Muscle of arm (tissue), 14 donors: Measurements from ENCODE around the gene CTAGE6. TPM values are rescaled to one million over a fixed set of nuclear protein-coding genes. Genes with fewer than 3 reads are reported as not detected.
A peak's percentile ranks its signal among the peaks of the same experiment; 100 is the strongest.
"Not testable (repeated sequence)": the region's sequence is repeated elsewhere in the genome, so short reads cannot be mapped to it uniquely, and the experiment has no call there.

ENCODE experiments used
- DNase-seq: peaks from one replicate; pipeline ENCODE4 v3.0.0-alpha.2; 2013
- long read RNA-seq, 11 donors: transcript quantifications; one replicate each; lab custom pipeline, GENCODE V29; 2026
- polyA plus RNA-seq, 12 donors: library from polyadenylated mRNA; unstranded; fragments of 120-200 nt; gene quantifications; one replicate each; pipeline ENCODE4 v1.2.1, GENCODE V29; 2013; ENCODE audit not compliant: insufficient read length in 12 of 12

CTAGE6 gene
- polyA plus RNA-seq = 1 to 10 TPM in 1 of 12 donors, under 1 TPM in 6, not detected in 5; 0.20 to 1.5 (median 0.31) TPM
- long read RNA-seq, donor 1 = 0 reads
- long read RNA-seq, donor 2 = 0 reads
- long read RNA-seq, donor 3 = 0 reads
- long read RNA-seq, donor 4 = 0 reads
- long read RNA-seq, donor 5 = 0 reads
- long read RNA-seq, donor 6 = 0 reads
- long read RNA-seq, donor 7 = 0 reads
- long read RNA-seq, donor 8 = 0 reads
- long read RNA-seq, donor 9 = 0 reads
- long read RNA-seq, donor 10 = 0 reads
- long read RNA-seq, donor 11 = 0 reads

GRCh38 chr7:143757596-143757995 is at the start of gene CTAGE6:
CTAGE6 (minus strand) TSS chr7:143757696; CDS start chr7:143757658, 38 bp downstream.
- DNase-seq = not testable (repeated sequence)

DNA sequence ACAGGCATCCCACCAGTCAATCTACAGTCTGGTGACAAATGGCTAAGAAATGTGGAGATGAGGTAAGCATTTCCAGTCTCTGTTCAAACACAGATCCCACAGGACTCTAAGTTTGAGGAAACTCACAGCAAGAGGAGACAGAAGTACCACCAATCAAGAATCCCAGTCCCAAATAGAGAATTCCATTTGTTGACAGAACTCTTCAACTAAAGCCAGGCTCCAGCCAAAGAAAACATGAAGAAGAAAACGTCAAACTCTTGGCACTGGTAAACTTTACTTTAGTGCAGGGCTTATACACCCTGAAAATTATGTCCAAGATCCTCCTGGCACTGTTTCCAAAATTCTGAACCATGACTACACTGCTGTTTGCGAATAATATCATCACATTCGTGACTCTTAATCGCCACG is 49.2 kb upstream of the CTAGE6 start:
- not testable (repeated sequence) for DNase-seq

DNA sequence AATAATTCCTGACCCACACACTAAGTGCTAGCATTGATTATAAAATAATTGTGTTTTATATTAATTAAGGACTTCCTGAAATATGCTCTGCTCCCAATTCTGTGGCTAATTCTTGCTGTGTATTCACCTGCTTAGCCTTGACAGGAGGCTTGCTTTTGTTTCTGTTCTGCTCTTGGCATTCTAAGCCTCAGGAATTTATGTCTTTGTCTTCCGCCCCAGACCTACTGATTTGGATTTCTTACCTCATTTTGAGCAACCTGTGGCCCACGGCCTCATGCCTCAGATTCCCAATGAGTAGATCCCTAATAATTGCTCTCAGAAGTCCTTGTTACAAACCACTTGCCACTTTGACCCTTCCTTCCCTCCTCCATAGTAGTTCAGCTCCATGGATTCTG is 40.4 kb upstream of the CTAGE6 start:
- not testable (repeated sequence) for DNase-seq

DNA sequence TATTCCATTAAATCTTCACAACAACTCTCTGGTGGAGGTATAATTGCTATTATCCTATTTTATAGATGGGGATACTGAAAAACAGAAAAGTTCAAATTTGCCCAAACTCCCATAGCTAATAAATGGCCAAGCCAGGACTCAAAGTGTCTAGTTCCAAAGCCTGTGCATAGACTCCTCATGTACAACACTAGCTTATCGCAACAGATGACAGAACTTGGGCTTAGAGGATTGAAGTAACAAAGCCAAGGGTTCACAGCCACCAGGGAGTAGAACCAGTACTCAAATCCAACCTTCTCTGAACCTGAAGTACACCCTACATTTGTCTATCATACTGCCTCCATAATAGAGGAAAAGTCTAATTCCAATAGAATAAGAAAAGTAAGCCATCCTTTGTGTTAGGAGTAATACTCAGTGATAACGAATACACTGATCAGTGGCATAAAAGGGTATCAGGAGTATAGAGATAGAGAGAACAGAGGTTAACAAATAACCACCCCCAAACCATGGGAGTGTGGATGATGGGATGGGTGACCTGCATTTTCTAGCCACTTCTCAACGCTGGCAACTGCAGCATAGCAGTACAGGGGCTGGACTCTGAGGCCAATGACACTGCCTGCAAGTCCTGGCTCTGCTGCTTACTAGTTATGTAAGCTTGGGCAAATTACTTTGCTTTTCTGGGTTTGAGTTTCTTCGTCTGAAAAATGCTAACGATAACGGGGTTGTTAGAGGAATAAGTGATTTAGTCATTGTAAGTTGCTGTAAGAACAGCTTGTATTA is 39.8 kb upstream of the CTAGE6 start:
- not testable (repeated sequence) for DNase-seq

DNA sequence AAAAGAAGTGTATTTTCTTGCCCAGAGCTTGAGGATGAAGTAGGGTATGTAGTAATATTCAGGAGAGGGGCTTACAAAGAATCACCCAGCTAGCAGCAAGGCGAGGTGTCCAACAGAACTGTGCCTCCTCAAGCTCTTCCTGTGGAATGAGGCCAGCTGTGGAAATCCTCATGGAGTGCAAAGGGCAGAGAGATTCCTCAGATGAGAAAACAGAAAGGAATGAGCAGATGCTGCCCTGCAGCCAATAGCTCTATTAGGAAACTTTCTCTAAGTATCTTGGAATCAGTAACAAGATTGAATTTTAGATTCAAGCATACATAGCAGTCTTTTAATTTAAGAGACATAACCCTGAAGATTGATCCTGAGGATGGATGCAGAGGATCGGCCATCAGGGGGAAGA is 38.2 kb upstream of the CTAGE6 start:
- DNase-seq = not testable (repeated sequence)

DNA sequence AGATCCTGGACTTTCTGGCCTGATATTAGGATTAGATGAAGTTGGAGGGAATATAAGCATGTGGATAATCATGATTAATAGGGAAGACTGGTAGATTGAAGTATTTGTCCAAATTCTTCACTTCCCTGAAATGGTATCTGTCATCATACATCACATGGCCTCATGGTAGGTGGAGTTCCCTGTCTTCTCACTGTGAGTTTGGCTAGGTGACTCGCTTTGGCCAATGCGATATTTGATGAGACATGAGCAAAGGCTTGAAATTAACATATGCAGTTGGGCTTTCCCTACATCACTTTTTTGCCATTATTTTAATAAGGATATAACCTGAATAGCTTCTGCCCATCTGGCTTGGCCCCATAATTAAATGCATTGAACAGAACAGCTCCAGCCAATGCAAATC is 35.1 kb upstream of the CTAGE6 start:
- not testable (repeated sequence) for DNase-seq

GRCh38 chr7:143785415-143786182 is 28.1 kb upstream of the CTAGE6 start:
- DNase-seq = not testable (repeated sequence)

GRCh38 chr7:143779591-143779990 is 22.1 kb upstream of the CTAGE6 start:
- not testable (repeated sequence) for DNase-seq

DNA sequence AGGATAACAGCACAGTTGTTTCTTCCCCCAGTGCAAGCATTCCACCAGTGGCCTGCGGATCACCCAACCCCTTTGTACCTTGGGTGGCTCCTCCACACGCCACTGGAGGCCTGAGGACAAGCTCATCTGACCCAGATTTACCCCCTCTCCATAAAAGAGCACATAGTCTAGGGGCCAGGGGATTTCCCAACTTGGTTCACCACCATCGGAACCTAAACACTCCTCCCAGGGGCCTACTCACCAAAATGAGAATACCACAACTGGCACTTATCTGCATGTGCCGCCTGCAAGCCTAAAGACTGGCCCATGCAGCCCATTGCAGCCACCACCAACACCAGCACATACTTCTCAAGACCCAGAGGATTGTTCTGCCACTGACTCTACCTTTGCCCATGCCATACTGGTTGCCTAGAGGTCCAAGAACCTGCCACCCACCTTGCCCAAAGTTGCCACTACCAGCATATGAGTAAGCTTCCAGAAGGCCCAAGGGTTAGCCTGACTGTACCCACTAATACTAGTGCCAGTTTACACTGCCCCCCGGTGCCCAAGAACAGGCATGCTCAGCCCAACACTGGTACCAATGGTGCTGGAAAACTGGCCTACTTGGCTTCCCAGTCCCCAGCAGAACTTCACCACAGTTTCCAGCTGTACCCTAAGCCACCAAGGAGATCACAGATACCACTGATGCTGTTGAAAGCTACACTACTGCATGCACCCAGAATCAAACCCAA is 15.4 kb upstream of the CTAGE6 start:
- DNase-seq = not testable (repeated sequence)

GRCh38 chr7:143767531-143767930 is 10.0 kb upstream of the CTAGE6 start:
- DNase-seq = not testable (repeated sequence)

DNA sequence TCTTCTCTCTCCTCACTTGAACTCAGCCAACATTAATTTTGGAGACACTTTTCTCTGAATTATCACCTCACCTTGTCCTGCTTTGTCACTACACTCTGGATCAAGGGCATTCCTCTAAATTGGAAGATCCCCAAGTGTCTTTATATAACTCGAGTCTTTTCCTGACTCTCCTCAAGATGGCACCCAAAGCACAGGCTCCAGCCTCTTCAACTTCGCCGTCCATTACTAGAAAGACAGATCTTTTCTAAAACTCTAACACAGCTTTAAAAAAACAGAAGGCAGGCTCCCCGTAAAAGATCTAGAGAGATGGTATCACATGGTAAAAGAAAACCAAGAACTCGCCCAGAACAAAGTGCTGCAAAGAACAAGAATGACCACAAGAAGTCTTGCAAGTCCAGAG is 8.2 kb upstream of the CTAGE6 start:
- DNase-seq = not testable (repeated sequence)

DNA sequence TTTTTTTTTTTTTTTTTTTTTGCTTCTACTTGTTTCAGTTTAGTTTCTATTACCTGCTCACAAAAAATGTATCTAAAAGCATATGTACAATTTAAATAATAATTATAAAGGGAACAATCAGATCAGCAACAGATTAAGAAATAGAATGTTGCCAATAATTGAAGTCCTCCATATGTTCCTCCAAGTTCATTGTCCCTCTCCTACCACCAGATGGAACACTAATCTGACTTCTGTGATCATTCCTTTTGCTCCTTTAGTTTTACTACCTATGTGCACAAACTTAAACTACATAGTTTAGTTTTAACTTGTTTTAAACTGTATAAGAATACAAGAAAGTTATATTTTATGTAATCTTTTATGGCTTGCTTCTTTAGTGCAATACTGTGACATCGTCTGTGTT is 5.6 kb upstream of the CTAGE6 start:
- not testable (repeated sequence) for DNase-seq

- not testable (repeated sequence) for DNase-seq
Measured at GRCh38 chr7:143745340-143745739, 12.2 kb downstream of the CTAGE6 start.

- peak; percentile 4 for DNase-seq
Measured at GRCh38 chr7:143737037-143737819, 20.3 kb downstream of the CTAGE6 start.

GRCh38 chr7:143735962-143736361 is 21.5 kb downstream of the CTAGE6 start:
- DNase-seq = no peak

- no peak for DNase-seq
Measured at GRCh38 chr7:143733876-143734275, 23.6 kb downstream of the CTAGE6 start.

DNA sequence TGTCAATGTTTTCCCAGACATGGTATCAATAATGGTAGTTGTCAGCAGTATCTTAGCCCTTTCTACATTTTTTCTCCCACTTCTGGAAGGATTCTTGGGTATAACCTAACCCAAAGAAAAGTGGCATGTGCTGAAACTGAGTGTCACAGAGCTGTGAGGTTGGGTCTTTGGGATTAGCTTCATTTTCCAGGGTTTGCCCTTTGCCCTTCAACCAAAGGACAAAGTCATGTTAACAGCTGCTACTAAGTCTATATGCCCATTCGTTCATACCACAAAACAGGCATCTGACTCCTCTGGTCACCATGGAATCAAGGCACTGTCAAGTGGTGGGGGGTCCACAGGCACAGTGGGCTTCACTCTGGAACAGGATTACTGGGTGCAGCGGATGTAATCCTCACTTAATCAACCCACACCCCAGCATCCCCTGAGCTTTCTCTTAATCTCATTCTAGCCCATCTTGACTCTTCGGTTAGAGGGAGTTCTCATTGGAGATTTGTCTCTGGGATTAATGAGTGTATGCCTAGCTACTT is 29.1 kb downstream of the CTAGE6 start:
- no peak for DNase-seq

DNA sequence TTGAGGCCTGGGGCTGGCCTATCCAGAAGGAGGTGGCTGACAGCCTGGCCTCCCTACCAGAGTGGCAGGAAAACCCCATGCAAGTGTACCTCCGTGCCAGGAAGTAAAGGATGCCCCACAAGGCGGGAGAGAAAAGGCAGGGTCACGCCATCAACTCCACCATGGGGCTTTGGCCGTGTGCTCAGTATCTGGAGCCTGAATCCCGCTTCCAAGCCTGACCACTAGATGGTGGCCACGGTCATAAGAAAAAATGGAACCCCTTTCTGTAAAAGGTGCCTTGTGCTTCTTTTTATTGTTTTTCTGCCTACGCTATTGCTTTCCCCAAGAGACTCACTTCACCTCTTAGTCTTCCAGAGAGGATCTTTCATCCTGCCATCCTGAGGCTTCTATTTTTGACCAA is 29.9 kb downstream of the CTAGE6 start:
- not testable (repeated sequence) for DNase-seq

GRCh38 chr7:143726143-143726542 is 31.4 kb downstream of the CTAGE6 start:
- DNase-seq = not testable (repeated sequence)

GRCh38 chr7:143720335-143720734 is 37.2 kb downstream of the CTAGE6 start:
- DNase-seq = not testable (repeated sequence)
